VCaP (cell line): ENCODE measurements around the gene BCAS3.
A peak's percentile ranks its signal among the peaks of the same experiment; 100 is the strongest.

Experiments
- H3K27ac ChIP-seq: fragments of 450-650 bp; 2 replicates; pipeline ENCODE4 v1.5.1; 2017
- CTCF ChIP-seq: fragments of 450-650 bp; conservative IDR thresholded peaks from 2 replicates; pipeline ENCODE4 v1.5.1; 2017; ENCODE audit warnings: mild to moderate bottlenecking, moderate library complexity

Gene BCAS3

GRCh38 chr17:61291451-61292285, 614.0 kb downstream of the BCAS3 start:
- peak overlapping the region; percentile 66 for H3K27ac ChIP-seq
- TF ChIP-seq CTCF: no peak

GRCh38 chr17:61294286-61294685, 616.6 kb downstream of the BCAS3 start:
- no peak overlapping the region for H3K27ac ChIP-seq
- no peak for TF ChIP-seq CTCF

- H3K27ac ChIP-seq: no peak overlapping the region
- no peak for TF ChIP-seq CTCF
These were observed 617.1 kb downstream of the BCAS3 start for GRCh38 chr17:61294777-61295176.

GRCh38 chr17:61296058-61296457, 618.4 kb downstream of the BCAS3 start:
- no peak overlapping the region for H3K27ac ChIP-seq
- no peak for TF ChIP-seq CTCF

GRCh38 chr17:61299517-61300513, 622.2 kb downstream of the BCAS3 start:
- no peak for TF ChIP-seq CTCF
- no peak overlapping the region for H3K27ac ChIP-seq

- no peak overlapping the region for H3K27ac ChIP-seq
- TF ChIP-seq CTCF: no peak
These were observed 625.5 kb downstream of the BCAS3 start for GRCh38 chr17:61302953-61303816.

GRCh38 chr17:61303817-61304096, 626.1 kb downstream of the BCAS3 start:
- H3K27ac ChIP-seq: no peak overlapping the region
- TF ChIP-seq CTCF: no peak
